PC-3 (cell line): Measurements from ENCODE around the gene HMGCS2.

ENCODE experiments used
- CTCF ChIP-seq: fragments of 300-600 bp; sonication (generic); conservative IDR thresholded peaks from 2 replicates; pipeline ENCODE4 v1.5.1; 2017; ENCODE audit warnings: antibody characterized with exemption, low read depth, mild to moderate bottlenecking, low read length
- EZH2 ChIP-seq: fragments of 300-600 bp; sonication (generic); IDR thresholded peaks from one replicate; pipeline ENCODE4 v1.6.1; 2017; ENCODE audit warnings: antibody characterized with exemption, mild to moderate bottlenecking, low read length; ENCODE audit not compliant: unreplicated experiment
- EZH2phosphoT487 ChIP-seq: fragments of 300-600 bp; sonication (generic); IDR thresholded peaks from 2 replicates; pipeline ENCODE4 v1.6.1; 2018; ENCODE audit warnings: mild to moderate bottlenecking, antibody characterized with exemption, low read length, borderline replicate concordance

- no peak for TF ChIP-seq EZH2
- TF ChIP-seq CTCF = no peak
- no peak for TF ChIP-seq EZH2phosphoT487
These were observed 67.0 kb downstream of the HMGCS2 start for GRCh38 chr1:119701659-119702058.
